ENCODE measurements around the gene RNF113B. TPM values are rescaled to one million over a fixed set of nuclear protein-coding genes. Genes with fewer than 3 reads are reported as not detected.

The RNF113B gene
- total and polyA plus RNA-seq, 2 donors (not counting 1 experiment from before 2014, with no cell fraction given): not detected

DNA sequence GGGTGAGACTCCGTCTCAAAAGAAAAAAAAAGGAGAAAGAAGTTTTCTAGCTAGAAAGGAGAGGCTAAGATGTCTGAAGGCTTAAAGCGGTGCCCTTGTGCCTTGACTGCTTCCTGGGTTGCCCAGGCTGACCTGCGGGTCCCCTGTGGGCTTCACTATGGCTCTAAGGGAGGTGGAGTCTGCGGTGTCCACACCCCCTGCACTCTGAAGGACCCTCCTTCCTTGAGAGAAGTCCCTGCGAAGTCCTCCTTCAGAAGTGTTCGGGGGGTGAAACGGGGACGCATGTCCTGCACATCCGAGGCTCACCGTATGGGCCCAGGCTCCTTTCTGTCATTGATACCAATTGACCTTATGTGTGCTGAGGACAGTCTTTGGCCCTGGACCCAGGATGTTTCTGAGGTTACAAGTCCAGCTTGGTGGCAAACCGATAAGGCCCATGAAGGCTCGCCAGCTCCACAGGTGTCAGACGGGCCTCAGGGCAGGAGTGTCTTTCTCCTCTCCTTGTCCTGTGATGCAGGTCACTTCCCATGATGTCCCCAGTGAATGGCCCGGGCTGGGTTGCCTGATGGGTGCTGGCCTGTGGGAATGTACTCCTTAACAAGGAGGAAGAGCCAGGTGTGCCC, 11.6 kb upstream of the RNF113B start:
- H3K4me3 Mint-ChIP-seq: no peak overlapping the region
- ChIA-PET POLR2A (no interaction called here), CTCF (no interaction called here)
- Histone ChIP-seq H3K27ac (ENCODE audit: low read length in 2 of 2) (no peak overlapping the region), H3K27me3 (replicated peaks in 1 of 4; ENCODE audit: control extremely low read depth in 1 of 4, control insufficient read depth in 3 of 4, insufficient read depth in 4 of 4, low read length in 3 of 4) (no peaks in the 10 kb centered on the region), H3K4me1 (ENCODE audit: control insufficient read depth in 2 of 2, insufficient read depth in 2 of 2, low read length in 2 of 2) (no peaks in the 10 kb centered on the region), H3K9me3 (ENCODE audit: control extremely low read depth in 1 of 3, control insufficient read depth in 2 of 3, insufficient read depth in 1 of 3, low read length in 2 of 3) (no peaks in the 10 kb centered on the region), H3K36me3 (replicated peaks in 1 of 2; ENCODE audit: control extremely low read depth in 1 of 2, control insufficient read depth in 1 of 2, extremely low read depth in 1 of 2, insufficient read depth in 2 of 2, low read length in 1 of 2) (no peaks in the 10 kb centered on the region), H3K79me2 (ENCODE audit: control insufficient read depth, insufficient read depth, low read length) (no peaks in the 10 kb centered on the region), H3K9ac (ENCODE audit: low read length) (no peak overlapping the region), H4K20me1 (ENCODE audit: control insufficient read depth, insufficient read depth, low read length, poor library complexity, severe bottlenecking) (no peaks in the 10 kb centered on the region), H3K4me3 (ENCODE audit: control extremely low read depth in 1 of 5, extremely low read depth in 1 of 5, insufficient read depth in 1 of 5, low read depth in 2 of 5, low read length in 4 of 5) (no peak overlapping the region), H3K4me2 (replicated peaks; ENCODE audit: low read depth, low read length, poor library complexity, severe bottlenecking) (no peak overlapping the region), H2AFZ (ENCODE audit: insufficient read depth, low read depth, low read length, poor library complexity, severe bottlenecking) (no peak overlapping the region)
- 92% methylated on average over 12 of the region's 14 CpGs for WGBS (ENCODE audit: insufficient coverage)
- H3K9me3 Mint-ChIP-seq (ENCODE audit: insufficient read depth): no peaks in the 10 kb centered on the region
- TF ChIP-seq EZH2 (IDR thresholded peaks at IDR 0.05; ENCODE audit: borderline replicate concordance, insufficient read depth, low read depth, low read length, poor library complexity, severe bottlenecking): no peak
- TF ChIP-seq, protein P1, sequence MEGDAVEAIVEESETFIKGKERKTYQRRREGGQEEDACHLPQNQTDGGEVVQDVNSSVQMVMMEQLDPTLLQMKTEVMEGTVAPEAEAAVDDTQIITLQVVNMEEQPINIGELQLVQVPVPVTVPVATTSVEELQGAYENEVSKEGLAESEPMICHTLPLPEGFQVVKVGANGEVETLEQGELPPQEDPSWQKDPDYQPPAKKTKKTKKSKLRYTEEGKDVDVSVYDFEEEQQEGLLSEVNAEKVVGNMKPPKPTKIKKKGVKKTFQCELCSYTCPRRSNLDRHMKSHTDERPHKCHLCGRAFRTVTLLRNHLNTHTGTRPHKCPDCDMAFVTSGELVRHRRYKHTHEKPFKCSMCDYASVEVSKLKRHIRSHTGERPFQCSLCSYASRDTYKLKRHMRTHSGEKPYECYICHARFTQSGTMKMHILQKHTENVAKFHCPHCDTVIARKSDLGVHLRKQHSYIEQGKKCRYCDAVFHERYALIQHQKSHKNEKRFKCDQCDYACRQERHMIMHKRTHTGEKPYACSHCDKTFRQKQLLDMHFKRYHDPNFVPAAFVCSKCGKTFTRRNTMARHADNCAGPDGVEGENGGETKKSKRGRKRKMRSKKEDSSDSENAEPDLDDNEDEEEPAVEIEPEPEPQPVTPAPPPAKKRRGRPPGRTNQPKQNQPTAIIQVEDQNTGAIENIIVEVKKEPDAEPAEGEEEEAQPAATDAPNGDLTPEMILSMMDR (IDR thresholded peaks at IDR 0.05): no peak
- no peak overlapping the region for H3K27ac Mint-ChIP-seq
- H3K27me3 Mint-ChIP-seq: peaks cover 3% of the 10 kb centered on the region
- DNase-seq (no peak), ATAC-seq (ENCODE audit: low read depth) (no peak)
- intact Hi-C loops (cut with micrococcal nuclease): no loop called here
- H3K4me1 Mint-ChIP-seq: no peaks in the 10 kb centered on the region

DNA sequence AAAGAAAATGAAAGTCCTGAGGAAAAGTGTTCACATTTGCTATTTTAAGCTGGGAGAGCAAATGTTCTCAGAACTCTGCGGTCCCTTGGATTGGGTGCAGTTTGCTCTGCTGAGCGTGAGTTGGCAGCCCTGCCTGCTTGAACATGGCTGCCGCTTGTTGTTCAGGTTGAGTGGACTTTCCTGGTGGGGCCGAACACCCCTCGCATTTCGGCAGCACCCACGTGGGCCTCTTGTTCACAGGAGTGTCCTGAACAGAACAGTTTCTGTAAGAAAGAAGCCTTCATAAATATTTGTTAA, 10.8 kb upstream of the RNF113B start:
- Histone ChIP-seq H3K27ac (ENCODE audit: low read length in 2 of 2) (no peak overlapping the region), H3K27me3 (replicated peaks in 1 of 4; ENCODE audit: control extremely low read depth in 1 of 4, control insufficient read depth in 3 of 4, insufficient read depth in 4 of 4, low read length in 3 of 4) (no peaks in the 10 kb centered on the region), H3K36me3 (replicated peaks in 1 of 2; ENCODE audit: control extremely low read depth in 1 of 2, control insufficient read depth in 1 of 2, extremely low read depth in 1 of 2, insufficient read depth in 2 of 2, low read length in 1 of 2) (no peaks in the 10 kb centered on the region), H3K9me3 (ENCODE audit: control extremely low read depth in 1 of 3, control insufficient read depth in 2 of 3, insufficient read depth in 1 of 3, low read length in 2 of 3) (no peaks in the 10 kb centered on the region), H4K20me1 (ENCODE audit: control insufficient read depth, insufficient read depth, low read length, poor library complexity, severe bottlenecking) (no peaks in the 10 kb centered on the region), H3K9ac (ENCODE audit: low read length) (no peak overlapping the region), H3K4me2 (replicated peaks; ENCODE audit: low read depth, low read length, poor library complexity, severe bottlenecking) (no peak overlapping the region), H3K79me2 (ENCODE audit: control insufficient read depth, insufficient read depth, low read length) (no peaks in the 10 kb centered on the region), H3K4me3 (ENCODE audit: control extremely low read depth in 1 of 5, extremely low read depth in 1 of 5, insufficient read depth in 1 of 5, low read depth in 2 of 5, low read length in 4 of 5) (no peak overlapping the region), H2AFZ (ENCODE audit: insufficient read depth, low read depth, low read length, poor library complexity, severe bottlenecking) (no peak overlapping the region), H3K4me1 (ENCODE audit: control insufficient read depth in 2 of 2, insufficient read depth in 2 of 2, low read length in 2 of 2) (no peaks in the 10 kb centered on the region)
- ChIA-PET POLR2A (no interaction called here), CTCF (no interaction called here)
- DNase-seq: no peak
- intact Hi-C loops (cut with micrococcal nuclease): no loop called here
- TF ChIP-seq, protein P1 (IDR thresholded peaks at IDR 0.05): no peak
- TF ChIP-seq EZH2 (IDR thresholded peaks at IDR 0.05; ENCODE audit: borderline replicate concordance, insufficient read depth, low read depth, low read length, poor library complexity, severe bottlenecking): no peak
- H3K9me3 Mint-ChIP-seq (ENCODE audit: insufficient read depth): no peaks in the 10 kb centered on the region
- no peak overlapping the region for H3K4me3 Mint-ChIP-seq
- no peaks in the 10 kb centered on the region for H3K4me1 Mint-ChIP-seq
- no peak for ATAC-seq (ENCODE audit: low read depth)
- peaks cover 3% of the 10 kb centered on the region for H3K27me3 Mint-ChIP-seq
- WGBS (ENCODE audit: insufficient coverage): 81% methylated on average over 7 of the region's 7 CpGs
- H3K27ac Mint-ChIP-seq: no peak overlapping the region

Data from B cell (primary cell).